HL-60 (cell line): Measurements from ENCODE around the gene KRTAP10-2.
A peak's percentile ranks its signal among the peaks of the same experiment; 100 is the strongest.
"Not testable (repeated sequence)": the region's sequence is repeated elsewhere in the genome, so short reads cannot be mapped to it uniquely, and the experiment has no call there.

Source experiments
- DNase-seq, 2 experiments: peaks; one replicate each; pipeline ENCODE4 v3.0.0-alpha.2; 2010 to 2020; ENCODE audit warnings: low read depth in 1 of 2, low spot score in 1 of 2
- H3K27ac ChIP-seq: fragments of 250-450 bp; sonication (Bioruptor Pico); replicated peaks from 2 replicates; pipeline ENCODE4 v1.5.1; 2020; ENCODE audit warnings: mild to moderate bottlenecking, moderate library complexity
- H3K27me3 ChIP-seq: fragments of 250-450 bp; sonication (Bioruptor Pico); 2 replicates; pipeline ENCODE4 v1.5.1; 2021; ENCODE audit warnings: mild to moderate bottlenecking, moderate library complexity; ENCODE audit not compliant: insufficient read depth, poor library complexity, severe bottlenecking
- H3K4me3 ChIP-seq: replicated peaks from 2 replicates; pipeline ENCODE4 v1.5.1; 2011; ENCODE audit warnings: mild to moderate bottlenecking, control low read depth, low read length; ENCODE audit not compliant: insufficient read depth
- GABPA ChIP-seq: IDR thresholded peaks from 2 replicates; pipeline ENCODE4 v1.6.1; 2012; ENCODE audit warnings: low read depth
- POLR2AphosphoS5 ChIP-seq: IDR thresholded peaks from 2 replicates; pipeline ENCODE4 v1.6.1; 2012; ENCODE audit warnings: low read depth
- REST ChIP-seq: IDR thresholded peaks from 2 replicates; pipeline ENCODE4 v1.6.1; 2012; ENCODE audit warnings: low read depth; ENCODE audit not compliant: insufficient replicate concordance
- SPI1 ChIP-seq: IDR thresholded peaks from 2 replicates; pipeline ENCODE4 v1.6.1; 2012; ENCODE audit warnings: low read depth, mild to moderate bottlenecking, borderline replicate concordance
- TF ChIP-seq, protein P1 (sequence below): IDR thresholded peaks from one replicate; pipeline ENCODE4 v1.5.1; 2011; ENCODE audit warnings: low read length, control low read depth, inconsistent platforms; ENCODE audit not compliant: insufficient read depth

KRTAP10-2 gene

DNA sequence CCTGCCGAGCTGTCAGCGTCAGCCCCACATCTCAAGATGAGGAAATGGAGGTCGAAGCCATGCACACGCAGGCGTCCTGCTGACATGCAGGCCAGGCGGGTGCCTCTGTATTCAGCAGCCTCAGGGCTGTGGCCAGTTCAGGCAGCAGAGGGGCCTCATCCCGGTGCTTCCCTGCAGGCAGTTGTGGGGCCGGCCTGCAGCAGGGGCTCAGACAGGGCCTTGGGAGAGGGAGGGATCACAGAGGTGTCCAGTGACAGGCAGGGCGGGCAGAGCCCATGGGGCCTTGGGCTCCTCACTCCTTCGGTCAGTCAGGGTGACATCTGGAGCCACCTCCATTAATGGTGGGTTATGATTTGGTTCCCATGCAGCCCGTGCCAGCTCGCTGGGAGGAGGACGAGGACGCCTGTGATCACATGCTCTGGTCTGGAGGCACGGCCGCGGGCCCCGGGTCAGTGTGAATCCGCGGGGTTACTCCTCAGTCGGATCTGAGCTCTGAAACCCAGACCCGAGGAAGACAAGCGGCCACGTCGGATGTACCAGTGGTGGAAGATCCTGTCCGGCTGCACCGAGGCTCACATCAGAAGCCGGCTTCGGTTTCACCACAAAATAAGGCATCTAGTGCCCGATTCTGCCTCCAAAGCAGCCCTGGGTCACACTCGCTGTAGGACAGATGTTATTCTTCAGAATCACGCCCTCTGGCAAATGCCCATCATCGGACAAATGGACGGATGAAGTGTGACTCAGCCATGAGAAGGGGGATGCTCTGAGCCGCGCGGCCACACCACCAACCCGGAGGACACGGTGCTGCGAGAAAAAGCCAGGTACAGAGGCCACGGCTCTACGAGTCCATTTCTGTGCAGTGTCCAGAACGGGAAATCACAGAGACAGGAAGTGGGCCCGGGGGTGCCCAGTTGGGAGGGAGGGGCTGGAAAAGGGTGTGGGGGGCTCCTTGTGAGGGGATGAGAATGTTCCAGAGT lies 44.7 kb downstream of the KRTAP10-2 start:
- no peak overlapping the region for H3K27ac ChIP-seq
- TF ChIP-seq, protein P1, sequence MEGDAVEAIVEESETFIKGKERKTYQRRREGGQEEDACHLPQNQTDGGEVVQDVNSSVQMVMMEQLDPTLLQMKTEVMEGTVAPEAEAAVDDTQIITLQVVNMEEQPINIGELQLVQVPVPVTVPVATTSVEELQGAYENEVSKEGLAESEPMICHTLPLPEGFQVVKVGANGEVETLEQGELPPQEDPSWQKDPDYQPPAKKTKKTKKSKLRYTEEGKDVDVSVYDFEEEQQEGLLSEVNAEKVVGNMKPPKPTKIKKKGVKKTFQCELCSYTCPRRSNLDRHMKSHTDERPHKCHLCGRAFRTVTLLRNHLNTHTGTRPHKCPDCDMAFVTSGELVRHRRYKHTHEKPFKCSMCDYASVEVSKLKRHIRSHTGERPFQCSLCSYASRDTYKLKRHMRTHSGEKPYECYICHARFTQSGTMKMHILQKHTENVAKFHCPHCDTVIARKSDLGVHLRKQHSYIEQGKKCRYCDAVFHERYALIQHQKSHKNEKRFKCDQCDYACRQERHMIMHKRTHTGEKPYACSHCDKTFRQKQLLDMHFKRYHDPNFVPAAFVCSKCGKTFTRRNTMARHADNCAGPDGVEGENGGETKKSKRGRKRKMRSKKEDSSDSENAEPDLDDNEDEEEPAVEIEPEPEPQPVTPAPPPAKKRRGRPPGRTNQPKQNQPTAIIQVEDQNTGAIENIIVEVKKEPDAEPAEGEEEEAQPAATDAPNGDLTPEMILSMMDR: no peak
- TF ChIP-seq REST: no peak
- no peak for TF ChIP-seq SPI1
- TF ChIP-seq POLR2AphosphoS5: no peak
- no peak for TF ChIP-seq GABPA
- no peak for DNase-seq
- H3K4me3 ChIP-seq: no peak overlapping the region
- H3K27me3 ChIP-seq: no peaks in the 10 kb centered on the region

DNA sequence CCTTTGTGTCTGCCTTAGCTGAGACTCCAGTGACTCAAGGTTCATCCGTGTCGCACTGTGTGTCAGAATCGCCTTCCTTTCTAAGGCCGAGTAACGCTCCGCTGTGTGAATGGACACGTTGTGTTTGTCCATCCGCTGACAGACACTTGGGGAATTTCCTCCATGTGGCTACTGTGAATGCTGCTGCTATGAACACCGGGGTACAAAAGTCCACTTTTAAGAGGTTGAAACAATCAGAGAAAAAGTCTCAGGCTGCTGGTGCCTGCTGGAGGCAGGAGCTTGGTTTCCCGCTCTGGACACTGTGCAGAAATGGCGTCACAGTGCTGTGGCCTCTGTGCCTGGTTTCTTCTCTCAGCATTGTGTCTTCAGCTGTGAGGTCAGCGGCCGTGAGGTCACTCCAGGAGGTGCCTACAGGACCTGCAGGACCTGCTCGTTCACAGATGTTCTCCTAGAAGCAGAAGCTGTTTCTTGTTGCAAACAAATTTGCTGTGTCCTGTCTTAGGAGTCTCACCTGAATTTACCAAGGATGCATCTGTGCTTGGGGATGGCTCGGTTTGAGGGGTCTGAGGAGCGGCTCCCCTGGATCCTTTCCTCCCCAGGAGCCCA lies 45.5 kb downstream of the KRTAP10-2 start:
- H3K4me3 ChIP-seq: no peak overlapping the region
- no peaks in the 10 kb centered on the region for H3K27me3 ChIP-seq
- no peak overlapping the region for H3K27ac ChIP-seq
- TF ChIP-seq, protein P1: no peak
- no peak for TF ChIP-seq SPI1
- TF ChIP-seq REST: no peak
- TF ChIP-seq POLR2AphosphoS5: no peak
- TF ChIP-seq GABPA: no peak
- DNase-seq: no peak

DNA sequence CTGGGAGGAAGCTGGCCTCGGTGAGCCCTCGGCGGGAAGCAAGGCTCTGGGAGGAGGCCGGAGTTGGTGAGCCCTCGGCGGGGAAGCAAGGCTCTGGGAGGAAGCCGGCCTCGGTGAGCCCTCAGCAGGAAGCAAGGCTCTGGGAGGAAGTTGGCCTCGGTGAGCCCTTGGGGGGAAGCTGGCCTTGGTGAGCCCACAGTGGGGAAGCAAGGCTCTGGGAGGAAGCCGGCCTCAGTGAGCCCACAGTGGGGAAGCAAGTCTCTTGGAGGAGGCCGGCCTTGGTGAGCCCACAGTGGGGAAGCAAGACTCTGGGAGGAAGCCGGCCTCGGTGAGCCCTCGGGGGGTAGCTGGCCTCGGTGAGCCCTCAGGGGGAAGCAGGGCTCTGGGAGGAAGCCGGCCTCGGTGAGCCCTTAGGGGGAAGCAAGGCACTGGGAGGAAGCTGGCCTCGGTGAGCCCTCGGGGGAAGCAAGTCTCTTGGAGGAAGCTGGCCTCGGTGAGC lies 47.4 kb downstream of the KRTAP10-2 start:
- peak; percentile 77 to 89 for DNase-seq
- Histone ChIP-seq H3K4me3 (no peak overlapping the region), H3K27ac (no peak overlapping the region), H3K27me3 (no peaks in the 10 kb centered on the region)
- TF ChIP-seq POLR2AphosphoS5 (no peak), GABPA (peak; percentile 34; the same call in 1 of the 2 replicates), REST (no peak), SPI1 (peak; percentile 50; the same call in 1 of the 2 replicates)
- TF ChIP-seq, protein P1: no peak

GRCh38 chr21:44503006-44503889 lies 48.1 kb downstream of the KRTAP10-2 start:
- H3K27me3 ChIP-seq, H3K27ac ChIP-seq, H3K4me3 ChIP-seq: not testable (repeated sequence)
- peak in 1 of 2 experiments; percentile 26 for DNase-seq
